ENCODE results near the gene NRXN3.

The NRXN3 gene

DNA sequence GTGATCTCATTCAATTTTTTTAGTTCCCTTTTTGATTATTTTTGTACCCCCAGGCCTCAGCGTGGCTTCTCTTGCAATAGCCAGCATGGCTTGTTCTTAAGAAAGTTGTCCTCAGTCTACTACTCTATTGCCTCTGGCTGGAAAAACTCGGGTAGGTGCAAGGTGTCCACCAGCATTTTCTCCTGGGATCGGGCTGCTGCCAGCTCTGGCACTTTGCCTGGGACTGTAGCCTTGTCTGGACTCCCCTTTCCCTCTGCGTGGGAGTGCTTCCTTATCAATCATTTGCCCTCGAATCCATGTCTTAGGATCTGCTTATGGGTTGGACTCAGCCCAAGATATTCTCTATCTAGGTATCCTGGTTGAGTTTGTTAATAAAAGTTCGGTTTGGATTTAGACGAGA is 1267.8 kb downstream of the NRXN3 start:
- TF ChIP-seq GATA2 (IDR thresholded peaks at IDR 0.05; ENCODE audit: low read depth, low read length) (no peak), GATA3 (IDR thresholded peaks at IDR 0.05; ENCODE audit: low read depth, low read length) (no peak)

DNA sequence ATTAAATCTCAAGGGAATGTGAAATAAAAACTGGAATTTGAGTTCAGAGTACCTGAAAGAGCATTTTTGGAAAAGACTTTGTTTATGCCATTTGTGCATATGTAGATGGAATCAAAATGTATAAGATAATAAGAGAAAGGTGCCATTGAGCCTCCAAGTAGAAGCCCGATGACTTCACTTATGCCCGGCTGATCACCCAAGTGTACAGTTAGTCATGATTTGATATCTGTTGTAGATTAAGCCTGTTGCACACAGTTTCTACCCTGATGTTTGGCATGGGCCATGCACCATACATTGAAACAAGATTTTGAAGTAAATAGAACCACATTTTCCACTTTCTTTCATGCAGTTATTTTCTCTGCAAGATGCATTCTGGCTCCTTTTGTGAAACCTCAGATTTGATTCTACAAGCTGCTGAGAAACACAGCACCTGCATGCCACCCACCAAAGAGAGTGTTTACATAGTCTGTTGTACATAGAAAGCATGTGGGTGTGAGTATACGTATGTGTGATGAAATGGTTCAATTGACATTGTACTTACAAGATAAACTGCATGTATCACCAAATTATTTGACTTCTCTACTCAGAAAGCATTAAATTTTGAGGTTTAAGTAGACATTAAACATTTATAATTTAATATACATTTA is 1268.6 kb downstream of the NRXN3 start:
- TF ChIP-seq GATA3 (IDR thresholded peaks at IDR 0.05; ENCODE audit: low read depth, low read length) (no peak), GATA2 (IDR thresholded peaks at IDR 0.05; ENCODE audit: low read depth, low read length) (no peak)

DNA sequence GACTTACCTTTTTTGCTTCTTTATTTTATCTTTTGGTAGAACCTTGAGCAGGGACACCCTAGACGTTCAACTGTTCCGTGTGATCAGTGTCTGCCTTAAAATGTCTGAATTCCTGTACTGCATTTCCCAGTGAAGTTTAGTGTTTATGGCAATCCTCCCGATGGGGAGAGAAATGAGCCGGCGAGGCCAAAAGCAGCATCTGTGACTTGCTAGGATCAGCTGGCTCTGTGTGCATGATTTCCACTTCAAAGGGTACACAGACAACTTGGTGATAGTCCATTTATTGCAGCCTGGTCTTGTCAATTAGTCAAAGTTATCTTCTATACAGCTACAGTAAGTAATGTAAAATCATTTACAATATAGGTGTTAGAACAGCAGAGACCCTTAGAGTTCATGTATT is 1272.6 kb downstream of the NRXN3 start:
- TF ChIP-seq GATA2 (IDR thresholded peaks at IDR 0.05; ENCODE audit: low read depth, low read length) = no peak
- TF ChIP-seq GATA3 (IDR thresholded peaks at IDR 0.05; ENCODE audit: low read depth, low read length) = no peak

DNA sequence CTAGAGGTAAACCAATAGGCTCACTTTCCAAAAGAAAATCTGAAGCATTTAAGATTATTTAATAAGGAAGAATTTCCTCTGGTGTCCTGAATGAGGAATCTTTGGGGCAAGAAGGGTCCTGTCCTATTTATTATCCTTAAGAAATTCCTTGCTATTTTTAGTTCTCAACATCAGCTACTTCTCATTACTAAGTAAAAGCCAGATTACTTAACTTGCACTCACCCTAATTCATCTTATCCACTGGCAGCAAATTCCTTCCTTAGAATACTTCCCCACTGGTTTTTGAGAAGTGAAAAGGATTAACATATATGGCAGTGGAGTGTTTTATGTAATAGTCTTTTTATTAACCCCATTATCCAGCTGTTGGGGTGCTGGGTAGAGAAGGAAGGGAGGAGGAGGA is 1273.4 kb downstream of the NRXN3 start:
- TF ChIP-seq GATA2 (IDR thresholded peaks at IDR 0.05; ENCODE audit: low read depth, low read length) (no peak), GATA3 (IDR thresholded peaks at IDR 0.05; ENCODE audit: low read depth, low read length) (no peak)

DNA sequence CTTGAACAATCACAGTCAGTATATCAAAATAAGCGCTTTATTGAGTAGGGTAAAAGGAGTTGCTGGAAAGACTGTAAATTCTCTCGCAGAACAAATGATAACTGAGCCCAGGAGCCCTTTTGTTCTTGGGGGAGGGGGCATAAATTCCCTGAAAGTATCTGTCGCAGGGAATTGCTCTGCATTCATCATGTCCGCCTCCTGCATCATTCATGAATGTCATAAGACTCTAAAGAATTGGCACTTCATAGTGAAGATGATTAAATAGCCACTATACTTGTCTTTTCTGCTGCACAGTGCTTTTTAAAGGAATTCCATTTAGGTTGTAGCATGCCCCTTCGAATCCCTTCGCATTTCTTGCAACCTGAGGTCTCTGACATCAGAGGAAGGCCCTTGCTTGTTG is 1278.8 kb downstream of the NRXN3 start:
- TF ChIP-seq GATA2 (IDR thresholded peaks at IDR 0.05; ENCODE audit: low read depth, low read length) (no peak), GATA3 (IDR thresholded peaks at IDR 0.05; ENCODE audit: low read depth, low read length) (no peak)

DNA sequence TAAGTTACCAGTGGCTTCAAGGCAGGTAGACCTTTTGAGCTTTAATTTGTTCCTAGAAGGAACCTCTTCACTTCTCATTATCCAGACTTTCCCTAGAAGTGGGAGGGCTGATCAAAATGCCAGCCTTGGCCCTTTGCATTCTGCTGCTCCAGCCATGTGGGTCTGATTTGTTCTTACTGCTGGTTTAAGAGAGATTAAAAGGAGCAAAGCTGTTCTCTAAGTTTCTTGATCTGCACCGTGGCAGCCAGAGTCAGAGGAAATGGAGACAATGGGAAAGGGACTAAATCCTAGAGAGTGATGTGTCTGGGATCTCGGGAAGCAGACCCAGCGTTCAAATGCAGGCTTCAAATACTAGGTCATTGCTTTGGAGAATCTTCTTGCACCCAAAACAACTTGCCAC is 1281.4 kb downstream of the NRXN3 start:
- TF ChIP-seq GATA3 (IDR thresholded peaks at IDR 0.05; ENCODE audit: low read depth, low read length) (no peak), GATA2 (IDR thresholded peaks at IDR 0.05; ENCODE audit: low read depth, low read length) (no peak)

DNA sequence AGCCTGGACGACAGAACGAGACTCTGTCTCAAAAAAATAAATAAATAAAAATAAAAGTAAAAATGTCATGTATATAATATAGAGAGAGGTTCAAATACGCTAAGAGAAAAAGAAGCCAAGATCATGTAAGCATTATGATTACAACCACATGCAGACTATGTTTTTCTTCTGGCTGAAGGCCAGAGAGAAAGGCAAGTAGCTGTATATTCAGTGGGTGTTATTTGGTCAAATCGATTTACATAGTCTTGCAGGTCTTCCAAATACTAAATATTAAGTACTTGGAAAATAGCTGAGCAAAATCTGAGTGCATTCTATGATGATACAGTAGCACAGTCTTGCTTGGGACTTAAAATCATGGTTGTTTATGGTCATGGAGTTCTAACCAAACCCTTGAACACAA is 1283.1 kb downstream of the NRXN3 start:
- TF ChIP-seq GATA3 (IDR thresholded peaks at IDR 0.05; ENCODE audit: low read depth, low read length) = no peak
- TF ChIP-seq GATA2 (IDR thresholded peaks at IDR 0.05; ENCODE audit: low read depth, low read length) = no peak

DNA sequence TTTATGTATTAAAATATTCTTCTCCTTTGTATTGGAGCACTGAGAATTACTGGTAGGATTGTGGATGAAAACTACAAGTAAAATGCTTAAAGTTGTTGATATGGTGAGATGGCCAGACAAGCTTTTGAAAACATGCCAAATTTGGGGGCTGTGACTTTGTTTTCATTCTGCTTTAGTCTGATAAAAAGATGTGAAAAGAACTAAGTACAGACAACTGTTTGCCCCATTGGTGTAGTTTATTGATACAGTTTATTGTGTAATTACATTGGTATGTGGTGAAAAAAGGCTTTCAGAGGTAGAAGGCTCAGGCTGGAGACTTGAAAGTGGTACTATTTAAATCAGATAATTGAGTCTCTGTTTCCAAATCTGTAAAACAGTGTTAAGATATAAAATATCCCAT is 1294.3 kb downstream of the NRXN3 start:
- TF ChIP-seq GATA3 (IDR thresholded peaks at IDR 0.05; ENCODE audit: low read depth, low read length) = no peak
- TF ChIP-seq GATA2 (IDR thresholded peaks at IDR 0.05; ENCODE audit: low read depth, low read length) = no peak

DNA sequence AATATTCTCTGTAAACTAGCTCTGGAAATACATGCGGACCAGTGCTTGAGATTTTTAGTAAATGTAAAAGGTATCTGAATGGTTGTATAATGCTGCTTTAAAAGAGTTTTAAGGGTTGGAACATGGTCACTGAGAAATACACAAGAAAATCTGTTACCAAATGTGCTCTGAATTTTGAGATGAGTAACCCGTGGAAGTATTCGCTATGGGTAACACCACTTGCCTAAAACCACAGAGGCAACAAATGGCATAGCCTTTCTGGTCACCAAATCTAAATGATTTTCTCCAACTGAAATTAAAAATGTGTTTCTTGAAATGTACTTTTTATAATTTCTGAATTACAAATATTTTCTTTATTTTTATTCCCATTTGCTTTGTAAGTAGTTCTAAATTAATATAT is 1295.5 kb downstream of the NRXN3 start:
- no peak for TF ChIP-seq GATA3 (IDR thresholded peaks at IDR 0.05; ENCODE audit: low read depth, low read length)
- TF ChIP-seq GATA2 (IDR thresholded peaks at IDR 0.05; ENCODE audit: low read depth, low read length) = no peak

DNA sequence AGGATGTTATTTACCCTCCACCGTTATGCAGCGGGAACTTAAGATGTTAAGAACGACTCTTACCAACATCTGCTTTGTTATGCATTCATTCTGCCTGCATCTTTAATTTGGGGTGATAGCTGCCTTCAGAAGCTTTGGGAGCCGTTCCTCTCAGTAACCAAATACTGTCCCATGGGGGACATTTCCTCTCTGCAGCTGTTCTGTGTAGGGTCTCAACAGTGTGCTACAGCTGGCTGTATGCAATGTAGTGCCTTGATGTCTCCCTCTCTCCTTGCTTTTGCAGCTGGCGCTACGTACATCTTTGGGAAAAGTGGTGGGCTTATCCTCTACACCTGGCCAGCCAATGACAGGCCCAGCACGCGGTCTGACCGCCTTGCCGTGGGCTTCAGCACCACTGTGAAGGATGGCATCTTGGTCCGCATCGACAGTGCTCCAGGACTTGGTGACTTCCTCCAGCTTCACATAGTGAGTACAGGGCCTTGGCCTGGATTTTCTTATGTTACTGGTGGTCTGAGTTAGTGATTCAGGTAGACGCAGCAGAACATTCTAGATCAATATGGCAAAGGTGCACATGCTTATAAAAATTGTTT is 1296.9 kb downstream of the NRXN3 start:
- TF ChIP-seq GATA3 (IDR thresholded peaks at IDR 0.05; ENCODE audit: low read depth, low read length) (no peak), GATA2 (IDR thresholded peaks at IDR 0.05; ENCODE audit: low read depth, low read length) (no peak)

DNA sequence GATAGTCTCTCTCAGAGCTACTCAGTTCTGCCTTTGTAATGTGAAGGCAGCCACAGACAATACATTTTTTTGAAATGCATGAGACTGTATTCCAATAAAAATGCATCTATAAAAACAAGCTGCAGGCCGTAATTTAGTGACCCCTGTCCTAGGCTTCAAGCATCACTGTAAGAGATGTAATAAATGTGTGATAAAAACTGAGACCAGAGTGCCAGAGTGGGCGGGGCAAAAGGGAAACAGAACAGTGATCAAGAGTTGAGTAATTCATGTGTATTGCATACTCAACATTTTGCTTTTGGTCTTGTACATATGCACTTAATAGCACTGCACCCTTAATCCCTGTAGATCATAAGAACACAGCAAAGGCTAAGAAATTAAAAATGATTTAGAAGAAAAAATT is 1297.7 kb downstream of the NRXN3 start:
- TF ChIP-seq GATA2 (IDR thresholded peaks at IDR 0.05; ENCODE audit: low read depth, low read length) (no peak), GATA3 (IDR thresholded peaks at IDR 0.05; ENCODE audit: low read depth, low read length) (no peak)

DNA sequence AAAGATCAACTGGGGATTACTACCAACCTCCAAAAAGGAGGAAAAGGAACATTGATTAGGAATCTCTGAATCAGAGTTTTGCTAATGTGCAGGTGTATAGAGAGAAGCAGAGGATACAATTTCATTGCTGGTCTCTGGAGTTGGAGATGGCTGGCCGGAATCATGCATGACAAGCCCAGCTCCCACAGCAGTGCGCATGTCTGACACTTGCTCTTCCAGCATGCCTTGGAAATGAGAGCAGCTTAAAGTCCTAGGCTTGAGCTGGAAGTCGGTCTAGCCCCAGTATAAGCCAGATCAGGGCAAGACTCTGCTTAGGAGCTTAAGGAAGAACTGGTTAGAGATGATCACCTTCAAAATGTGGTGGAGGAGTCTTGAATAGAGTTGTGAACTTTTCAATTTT is 1298.3 kb downstream of the NRXN3 start:
- TF ChIP-seq GATA2 (IDR thresholded peaks at IDR 0.05; ENCODE audit: low read depth, low read length) = no peak
- TF ChIP-seq GATA3 (IDR thresholded peaks at IDR 0.05; ENCODE audit: low read depth, low read length) = no peak

DNA sequence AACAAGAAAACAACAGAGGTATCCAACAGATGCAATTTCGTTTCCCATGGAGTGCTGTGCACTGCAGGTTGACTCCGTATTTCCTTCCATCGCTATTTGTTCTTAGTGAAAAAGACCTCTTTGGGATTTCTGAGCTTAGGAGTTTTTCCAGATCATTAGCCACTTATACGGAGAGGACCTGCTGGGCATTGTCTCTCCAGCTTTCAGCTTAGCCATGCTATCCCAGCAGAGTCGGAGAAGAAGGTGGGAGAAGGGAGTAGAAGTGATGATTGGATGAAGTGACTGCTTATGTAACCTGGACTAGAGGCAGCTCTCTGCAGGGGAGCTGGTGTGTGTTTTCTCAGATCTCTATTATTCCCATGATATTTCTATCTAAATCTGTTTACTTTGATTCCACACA is 1303.5 kb downstream of the NRXN3 start:
- TF ChIP-seq GATA3 (IDR thresholded peaks at IDR 0.05; ENCODE audit: low read depth, low read length) = no peak
- no peak for TF ChIP-seq GATA2 (IDR thresholded peaks at IDR 0.05; ENCODE audit: low read depth, low read length)

DNA sequence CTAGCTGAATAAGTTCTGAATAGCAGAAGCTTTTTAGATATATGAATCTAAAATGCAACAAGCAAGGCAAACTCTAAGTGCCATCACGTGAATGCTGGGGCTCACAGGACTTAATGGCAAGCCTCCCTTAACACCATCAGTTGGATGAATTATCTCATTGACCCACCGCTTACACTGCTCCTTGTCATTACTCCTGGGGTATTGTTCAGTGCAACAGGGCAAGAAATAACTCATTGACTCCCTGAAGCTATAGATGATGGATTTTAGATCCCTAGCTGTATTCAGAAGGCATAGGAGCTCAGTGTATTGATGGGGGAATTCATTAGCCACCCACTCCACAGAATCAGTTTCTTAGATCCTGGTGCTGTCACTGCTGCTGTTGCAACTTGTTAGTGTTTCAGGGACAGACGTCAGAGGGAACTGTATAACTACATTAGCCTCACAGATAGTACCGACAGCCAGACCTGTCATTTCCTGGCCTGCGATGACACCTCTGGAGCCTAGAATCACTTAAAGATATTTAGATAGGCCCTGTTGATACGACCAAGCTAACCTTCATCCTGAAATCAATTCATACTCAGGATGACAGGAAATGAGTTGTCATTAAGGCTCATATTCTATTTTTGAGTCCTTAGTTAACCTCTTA is 1305.8 kb downstream of the NRXN3 start:
- no peak for TF ChIP-seq GATA3 (IDR thresholded peaks at IDR 0.05; ENCODE audit: low read depth, low read length)
- TF ChIP-seq GATA2 (IDR thresholded peaks at IDR 0.05; ENCODE audit: low read depth, low read length) = no peak

DNA sequence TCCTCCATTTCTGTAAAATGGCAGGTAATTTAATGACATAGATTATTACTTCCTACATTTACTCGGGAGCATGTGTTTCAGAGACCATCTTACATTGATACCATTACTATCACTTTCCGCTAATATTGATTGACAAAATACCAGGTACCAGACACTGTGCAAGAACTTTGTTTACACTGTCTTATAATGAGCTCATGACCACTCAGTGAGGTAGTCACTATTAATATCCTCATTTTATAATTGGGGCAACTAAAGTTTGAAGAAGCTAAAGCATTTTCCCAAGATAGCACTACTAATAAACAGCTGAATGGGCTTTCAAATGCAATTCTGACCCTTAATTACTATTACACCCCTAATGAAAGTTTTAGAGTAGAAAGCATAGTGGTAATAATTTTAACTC is 1306.4 kb downstream of the NRXN3 start:
- TF ChIP-seq GATA2 (IDR thresholded peaks at IDR 0.05; ENCODE audit: low read depth, low read length) (no peak), GATA3 (IDR thresholded peaks at IDR 0.05; ENCODE audit: low read depth, low read length) (no peak)

Measured in SH-SY5Y (cell line).